CD4-positive, alpha-beta T cell treated with Interleukin-12 subunit alpha and Interleukin-12 subunit beta, for 1 hour (primary cell): ENCODE measurements around the gene SH3PXD2B.
A peak's percentile ranks its signal among the peaks of the same experiment; 100 is the strongest.
"Not testable (repeated sequence)": the region's sequence is repeated elsewhere in the genome, so short reads cannot be mapped to it uniquely, and the experiment has no call there.

Experiments used
- DNase-seq: peaks from one replicate; pipeline ENCODE4 v3.0.0-alpha.2; 2020

Gene SH3PXD2B

GRCh38 chr5:172415362-172416275, 38.7 kb downstream of the SH3PXD2B start:
- no peak for DNase-seq

GRCh38 chr5:172414531-172415361, 39.6 kb downstream of the SH3PXD2B start:
- no peak for DNase-seq

- DNase-seq, result no peak
These were observed 40.6 kb downstream of the SH3PXD2B start for GRCh38 chr5:172413601-172414171.

- DNase-seq, result no peak
These were observed 41.5 kb downstream of the SH3PXD2B start for GRCh38 chr5:172412724-172413286.

- DNase-seq, result no peak
These were observed 42.7 kb downstream of the SH3PXD2B start for GRCh38 chr5:172411484-172412072.

GRCh38 chr5:172410662-172411483, 43.5 kb downstream of the SH3PXD2B start:
- no peak for DNase-seq

- DNase-seq, result peak; percentile 8
These were observed 44.2 kb downstream of the SH3PXD2B start for GRCh38 chr5:172410160-172410559.

GRCh38 chr5:172409477-172409876, 44.8 kb downstream of the SH3PXD2B start:
- DNase-seq, result not testable (repeated sequence)

GRCh38 chr5:172407822-172408221, 46.5 kb downstream of the SH3PXD2B start:
- no peak for DNase-seq

GRCh38 chr5:172407241-172407691, 47.1 kb downstream of the SH3PXD2B start:
- no peak for DNase-seq

GRCh38 chr5:172405226-172406107, 48.9 kb downstream of the SH3PXD2B start:
- no peak for DNase-seq

- DNase-seq, result no peak
These were observed 49.6 kb downstream of the SH3PXD2B start for GRCh38 chr5:172404746-172405145.

- no peak for DNase-seq
These were observed 50.5 kb downstream of the SH3PXD2B start for GRCh38 chr5:172403817-172404216.

GRCh38 chr5:172403189-172403796, 51.0 kb downstream of the SH3PXD2B start:
- no peak for DNase-seq

- DNase-seq, result no peak
These were observed 51.7 kb downstream of the SH3PXD2B start for GRCh38 chr5:172402531-172403188.

GRCh38 chr5:172402031-172402430, 52.3 kb downstream of the SH3PXD2B start:
- not testable (repeated sequence) for DNase-seq

GRCh38 chr5:172399826-172400225, 54.5 kb downstream of the SH3PXD2B start:
- no peak for DNase-seq

- DNase-seq, result no peak
These were observed 55.0 kb downstream of the SH3PXD2B start for GRCh38 chr5:172399336-172399735.

GRCh38 chr5:172398645-172399044, 55.7 kb downstream of the SH3PXD2B start:
- DNase-seq, result not testable (repeated sequence)
